H9 (cell line): ENCODE data around the gene UVSSA. TPM values are rescaled to one million over a fixed set of nuclear protein-coding genes. Genes with fewer than 3 reads are reported as not detected.

ENCODE experiments used
- DNase-seq: peaks from one replicate; pipeline ENCODE4 v3.0.0-alpha.2; 2017
- H2AFZ ChIP-seq: one replicate; pipeline ENCODE4 v1.6.1; 2013; ENCODE audit warnings: mild to moderate bottlenecking, low read length, control low read depth, moderate library complexity
- H2AK5ac ChIP-seq: 2 replicates; pipeline ENCODE4 v1.6.1; 2013; ENCODE audit warnings: low read length, control low read depth, mixed read lengths; ENCODE audit not compliant: insufficient read length
- H2BK120ac ChIP-seq: one replicate; pipeline ENCODE4 v1.6.1; 2013; ENCODE audit warnings: low read depth, mild to moderate bottlenecking, low read length, control low read depth, inconsistent platforms; ENCODE audit not compliant: poor library complexity, severe bottlenecking
- H2BK12ac ChIP-seq: 2 replicates; pipeline ENCODE4 v1.6.1; 2013; ENCODE audit warnings: low read length, control low read depth, mixed read lengths, low read depth; ENCODE audit not compliant: insufficient read length
- H2BK15ac ChIP-seq: 2 replicates; pipeline ENCODE4 v1.6.1; 2013; ENCODE audit warnings: low read depth, low read length, control low read depth
- H2BK20ac ChIP-seq: one replicate; pipeline ENCODE4 v1.6.1; 2013; ENCODE audit warnings: low read depth, mild to moderate bottlenecking, low read length, control low read depth, inconsistent platforms; ENCODE audit not compliant: poor library complexity, severe bottlenecking
- H2BK5ac ChIP-seq: 2 replicates; pipeline ENCODE4 v1.6.1; 2013; ENCODE audit warnings: low read length, control low read depth, mixed read lengths; ENCODE audit not compliant: insufficient read length
- H3K14ac ChIP-seq: 2 replicates; pipeline ENCODE4 v1.6.1; 2013; ENCODE audit warnings: low read length, control low read depth; ENCODE audit not compliant: insufficient read depth
- H3K18ac ChIP-seq: 2 replicates; pipeline ENCODE4 v1.6.1; 2013; ENCODE audit warnings: low read depth, mild to moderate bottlenecking, mixed read lengths, low read length, control low read depth; ENCODE audit not compliant: insufficient read length
- H3K23ac ChIP-seq: 2 replicates; pipeline ENCODE4 v1.6.1; 2013; ENCODE audit warnings: low read length, control low read depth, mixed read lengths, low read depth; ENCODE audit not compliant: insufficient read length
- H3K23me2 ChIP-seq: 2 replicates; pipeline ENCODE4 v1.6.1; 2013; ENCODE audit warnings: low read depth, mild to moderate bottlenecking, mixed read lengths, low read length, control low read depth; ENCODE audit not compliant: insufficient read length, poor library complexity, severe bottlenecking
- H3K27ac ChIP-seq: 2 replicates; pipeline ENCODE4 v1.5.1; 2013; ENCODE audit warnings: low read length, control low read depth, mixed read lengths, low read depth; ENCODE audit not compliant: insufficient read length
- H3K27me3 ChIP-seq: 2 replicates; pipeline ENCODE4 v1.6.1; 2013; ENCODE audit warnings: low read length, control low read depth, inconsistent platforms; ENCODE audit not compliant: insufficient read depth
- H3K4ac ChIP-seq: 2 replicates; pipeline ENCODE4 v1.6.1; 2013; ENCODE audit warnings: low read depth, mild to moderate bottlenecking, control low read depth, inconsistent platforms, low read length, moderate library complexity
- H3K4me1 ChIP-seq: 2 replicates; pipeline ENCODE4 v1.6.1; 2013; ENCODE audit warnings: low read length, control low read depth, inconsistent platforms; ENCODE audit not compliant: insufficient read depth
- H3K4me2 ChIP-seq: 2 replicates; pipeline ENCODE4 v1.6.1; 2013; ENCODE audit warnings: low read length, control low read depth, mixed read lengths; ENCODE audit not compliant: insufficient read length, insufficient read depth
- H3K56ac ChIP-seq: 2 replicates; pipeline ENCODE4 v1.6.1; 2013; ENCODE audit warnings: low read depth, mild to moderate bottlenecking, mixed read lengths, low read length, control low read depth; ENCODE audit not compliant: insufficient read length
- H3K79me1 ChIP-seq: 2 replicates; pipeline ENCODE4 v1.6.1; 2013; ENCODE audit warnings: low read depth, mild to moderate bottlenecking, moderate library complexity, low read length, control low read depth, inconsistent platforms; ENCODE audit not compliant: insufficient read depth, poor library complexity, severe bottlenecking
- H3K79me2 ChIP-seq: 2 replicates; pipeline ENCODE4 v1.6.1; 2013; ENCODE audit warnings: low read length, control low read depth, inconsistent platforms; ENCODE audit not compliant: insufficient read depth
- H3K9ac ChIP-seq: 2 replicates; pipeline ENCODE4 v1.6.1; 2013; ENCODE audit warnings: low read length, control low read depth, mixed read lengths; ENCODE audit not compliant: insufficient read length; ENCODE audit errors: extremely low read depth
- H3K9me3 ChIP-seq: one replicate; pipeline ENCODE4 v1.6.1; 2013; ENCODE audit warnings: low read depth, low read length, inconsistent platforms; ENCODE audit not compliant: control insufficient read depth
- H3T11ph ChIP-seq: one replicate; pipeline ENCODE4 v1.6.1; 2013; ENCODE audit warnings: mild to moderate bottlenecking, low read length, control low read depth, inconsistent platforms
- H4K20me1 ChIP-seq: one replicate; pipeline ENCODE4 v1.6.1; 2013; ENCODE audit not compliant: control insufficient read depth, insufficient read length, insufficient read depth
- H4K5ac ChIP-seq: 2 replicates; pipeline ENCODE4 v1.6.1; 2013; ENCODE audit warnings: low read depth, mild to moderate bottlenecking, mixed read lengths, low read length, control low read depth; ENCODE audit not compliant: insufficient read length
- H4K8ac ChIP-seq: replicated peaks from 2 replicates; pipeline ENCODE4 v1.6.1; 2013; ENCODE audit warnings: low read length, control low read depth, mixed read lengths, low read depth; ENCODE audit not compliant: insufficient read length
- H4K91ac ChIP-seq: 2 replicates; pipeline ENCODE4 v1.6.1; 2013; ENCODE audit warnings: low read depth, mild to moderate bottlenecking, moderate library complexity, mixed read lengths, low read length, control low read depth; ENCODE audit not compliant: insufficient read length
- H3K27ac Mint-ChIP-seq, 3 experiments: 2 replicates in 2 of 3; 3 replicates in 1 of 3; pipeline ENCODE4 v1.8.0; 2020 to 2021; ENCODE audit warnings: mixed read lengths in 3 of 3, mild to moderate bottlenecking in 1 of 3, moderate library complexity in 1 of 3
- H3K27me3 Mint-ChIP-seq: 2 replicates; pipeline ENCODE4 v1.8.0; 2021; ENCODE audit warnings: low read depth, mild to moderate bottlenecking, moderate library complexity, mixed read lengths
- H3K36me3 Mint-ChIP-seq, 3 experiments: 2 replicates in 2 of 3; 3 replicates in 1 of 3; pipeline ENCODE4 v1.8.0; 2020 to 2021; ENCODE audit warnings: low read depth in 3 of 3, mixed read lengths in 3 of 3; ENCODE audit not compliant: insufficient read depth in 1 of 3
- H3K4me1 Mint-ChIP-seq, 2 experiments: 2 replicates each; pipeline ENCODE4 v1.8.0; 2020; ENCODE audit warnings: mixed read lengths in 2 of 2
- H3K4me3 Mint-ChIP-seq, 2 experiments: 2 replicates in 1 of 2; 3 replicates in 1 of 2; pipeline ENCODE4 v1.8.0; 2020 to 2021; ENCODE audit warnings: mild to moderate bottlenecking in 2 of 2, mixed read lengths in 2 of 2, moderate library complexity in 1 of 2
- H3K9me3 Mint-ChIP-seq, 2 experiments: 2 replicates in 1 of 2; 3 replicates in 1 of 2; pipeline ENCODE4 v1.8.0; 2020; ENCODE audit warnings: mild to moderate bottlenecking in 2 of 2, mixed read lengths in 2 of 2, moderate library complexity in 1 of 2
- CTCF ChIP-seq: fragments of 200-600 bp; sonication (generic); conservative IDR thresholded peaks from 3 replicates; pipeline ENCODE4 v1.8.0; 2021; ENCODE audit warnings: antibody characterized with exemption, mild to moderate bottlenecking
- WGBS: extraction: QIAGEN DNeasy Blood & Tissue Kit; methylation state at CpG from one replicate; pipeline ENCODE4 v1.1.7; 2013; ENCODE audit warnings: missing lambda C conversion rate, low lambda C conversion rate, mixed read lengths; ENCODE audit not compliant: insufficient read length; ENCODE audit errors: extremely low coverage; 5-methylcytosine and 5-hydroxymethylcytosine counted together
- total RNA-seq: library from RNA; stranded (reverse); gene quantifications from 2 replicates; pipeline ENCODE4 v1.2.1, GENCODE V29; 2021

The UVSSA gene
- total RNA-seq, 1 experiment from 2014 or later = 15.9 TPM

GRCh38 chr4:1339489-1339888 is 7.5 kb upstream of the UVSSA start:
- no peak overlapping the region for H2BK12ac ChIP-seq
- H3K9me3 ChIP-seq = no peaks in the 10 kb centered on the region
- H3K23ac ChIP-seq = no peak overlapping the region
- H4K5ac ChIP-seq = no peak overlapping the region
- Mint-ChIP-seq H3K4me1 (peaks cover under 1% of the 10 kb centered on the region in 2 experiments; a peak in 3 of 4 replicates), H3K36me3 (peaks cover 41 to 63% (median 60%) of the 10 kb centered on the region in 3 experiments), H3K27ac (no peak overlapping the region), H3K9me3 (0 out of 5 replicates have a peak, but pooled peaks cover 0 to 4% of the 10 kb centered on the region in 2 experiments), H3K4me3 (no peak overlapping the region), H3K27me3 (no peaks in the 10 kb centered on the region)
- H3K56ac ChIP-seq = no peak overlapping the region
- H2BK120ac ChIP-seq = no peak overlapping the region
- H3K4me1 ChIP-seq = no peaks in the 10 kb centered on the region
- H2BK5ac ChIP-seq = no peak overlapping the region
- H3T11ph ChIP-seq = no peak overlapping the region
- H3K27me3 ChIP-seq = no peaks in the 10 kb centered on the region
- H3K4ac ChIP-seq = no peak overlapping the region
- H2AFZ ChIP-seq = no peak overlapping the region
- no peak overlapping the region for H3K9ac ChIP-seq
- H3K14ac ChIP-seq = no peak overlapping the region
- no CpG with 5 or more reads among the region's 38 CpGs for WGBS
- no peaks in the 10 kb centered on the region for H3K23me2 ChIP-seq
- H4K91ac ChIP-seq = no peak overlapping the region
- TF ChIP-seq CTCF = no peak
- no peaks in the 10 kb centered on the region for H3K79me2 ChIP-seq
- no peak overlapping the region for H3K27ac ChIP-seq
- H3K18ac ChIP-seq = no peak overlapping the region
- H2BK20ac ChIP-seq = no peak overlapping the region
- H3K79me1 ChIP-seq = no peaks in the 10 kb centered on the region
- H2BK15ac ChIP-seq = no peak overlapping the region
- no peak overlapping the region for H4K8ac ChIP-seq
- no peak overlapping the region for H3K4me2 ChIP-seq
- H2AK5ac ChIP-seq = no peak overlapping the region
- no peak for DNase-seq
- peaks cover 2% of the 10 kb centered on the region for H4K20me1 ChIP-seq
